NCI-H128 (cell line): ENCODE measurements around the gene FN1.

Source experiments
- DNase-seq: peaks from one replicate; lab custom pipeline; 2025; ENCODE audit not compliant: unreplicated experiment; lab: John Stamatoyannopoulos, UW

The FN1 gene

GRCh38 chr2:215386566-215386965, 49.3 kb downstream of the FN1 start:
- DNase-seq: no peak

GRCh38 chr2:215384710-215385109, 51.2 kb downstream of the FN1 start:
- no peak for DNase-seq

GRCh38 chr2:215383652-215384279, 52.1 kb downstream of the FN1 start:
- DNase-seq: no peak

DNA sequence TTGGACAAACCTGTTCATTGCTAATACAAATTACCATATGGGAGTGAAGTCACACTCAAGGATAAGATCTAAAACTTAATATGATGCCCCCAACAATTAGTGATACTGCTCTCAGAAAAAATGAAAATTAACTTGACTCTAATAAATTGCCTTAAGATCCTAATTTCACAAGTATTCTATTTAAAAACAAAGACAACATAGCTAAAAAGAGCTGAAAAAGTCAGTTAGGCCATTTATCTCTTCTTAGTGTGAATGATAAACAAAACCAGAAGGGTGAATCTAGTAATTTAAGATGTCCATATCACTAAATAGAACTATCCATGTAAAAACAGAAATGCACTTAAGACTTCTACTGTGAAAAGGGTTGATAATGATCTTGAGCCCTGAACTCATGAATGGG, 53.4 kb downstream of the FN1 start:
- no peak for DNase-seq

GRCh38 chr2:215382011-215382410, 53.9 kb downstream of the FN1 start:
- no peak for DNase-seq

GRCh38 chr2:215380699-215381098, 55.2 kb downstream of the FN1 start:
- no peak for DNase-seq

DNA sequence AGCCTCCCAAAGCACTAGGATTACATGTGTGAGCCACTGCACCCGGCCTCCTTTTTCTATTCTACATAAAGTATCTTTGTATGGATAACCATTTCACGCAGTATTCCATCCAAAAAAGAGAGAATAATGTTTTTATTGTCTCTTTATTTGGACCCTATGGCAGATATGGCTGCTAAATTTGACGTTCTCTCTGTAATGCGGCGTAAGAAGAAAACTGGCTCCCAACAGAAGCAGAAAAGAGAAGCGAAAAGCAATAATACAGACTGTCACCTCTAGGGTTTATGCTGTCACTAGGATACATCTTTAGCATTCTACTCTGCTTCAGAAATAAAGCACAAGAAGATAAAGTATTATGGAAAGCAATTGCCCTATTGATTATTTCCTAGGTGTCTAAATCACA, 55.9 kb downstream of the FN1 start:
- no peak for DNase-seq

DNA sequence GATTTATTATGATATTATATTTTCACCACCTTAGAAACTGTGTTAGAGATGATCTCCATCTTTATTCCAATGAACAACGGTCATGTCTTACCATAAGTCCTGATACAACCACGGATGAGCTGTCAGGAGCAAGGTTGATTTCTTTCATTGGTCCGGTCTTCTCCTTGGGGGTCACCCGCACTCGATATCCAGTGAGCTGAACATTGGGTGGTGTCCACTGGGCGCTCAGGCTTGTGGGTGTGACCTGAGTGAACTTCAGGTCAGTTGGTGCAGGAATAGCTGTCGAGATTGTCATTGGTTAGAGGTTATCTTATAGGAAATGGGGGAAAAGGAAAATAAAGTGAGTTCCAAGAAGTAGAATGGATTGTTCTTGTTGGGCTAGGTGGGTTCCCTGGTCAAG, 56.8 kb downstream of the FN1 start:
- no peak for DNase-seq

- no peak for DNase-seq
Measured at GRCh38 chr2:215378045-215378444, 57.8 kb downstream of the FN1 start.

- DNase-seq: no peak
Measured at GRCh38 chr2:215377283-215377682, 58.6 kb downstream of the FN1 start.

GRCh38 chr2:215376103-215376780, 59.6 kb downstream of the FN1 start:
- no peak for DNase-seq

GRCh38 chr2:215375467-215375830, 60.4 kb downstream of the FN1 start:
- no peak for DNase-seq

GRCh38 chr2:215374642-215375466, 61.0 kb downstream of the FN1 start:
- DNase-seq: no peak

DNA sequence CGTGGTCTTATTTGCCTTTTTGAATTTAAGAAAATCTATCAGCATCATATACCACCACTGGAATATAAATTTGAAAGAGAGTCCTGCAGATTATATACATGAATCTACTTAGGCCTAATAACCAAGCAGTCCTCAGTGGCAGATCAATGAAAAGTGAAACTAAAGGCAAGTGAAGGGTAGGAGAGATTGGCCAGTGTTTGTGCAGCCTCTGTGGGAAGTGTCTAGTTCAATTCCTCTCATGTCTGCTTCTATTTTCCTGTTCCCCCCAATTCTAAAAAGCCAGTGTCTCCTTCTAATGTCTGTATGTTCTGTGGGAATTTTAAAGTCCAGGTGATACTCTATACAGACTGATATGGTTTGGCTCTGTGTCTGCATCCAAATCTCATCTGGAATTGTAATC, 61.9 kb downstream of the FN1 start:
- DNase-seq: no peak

DNA sequence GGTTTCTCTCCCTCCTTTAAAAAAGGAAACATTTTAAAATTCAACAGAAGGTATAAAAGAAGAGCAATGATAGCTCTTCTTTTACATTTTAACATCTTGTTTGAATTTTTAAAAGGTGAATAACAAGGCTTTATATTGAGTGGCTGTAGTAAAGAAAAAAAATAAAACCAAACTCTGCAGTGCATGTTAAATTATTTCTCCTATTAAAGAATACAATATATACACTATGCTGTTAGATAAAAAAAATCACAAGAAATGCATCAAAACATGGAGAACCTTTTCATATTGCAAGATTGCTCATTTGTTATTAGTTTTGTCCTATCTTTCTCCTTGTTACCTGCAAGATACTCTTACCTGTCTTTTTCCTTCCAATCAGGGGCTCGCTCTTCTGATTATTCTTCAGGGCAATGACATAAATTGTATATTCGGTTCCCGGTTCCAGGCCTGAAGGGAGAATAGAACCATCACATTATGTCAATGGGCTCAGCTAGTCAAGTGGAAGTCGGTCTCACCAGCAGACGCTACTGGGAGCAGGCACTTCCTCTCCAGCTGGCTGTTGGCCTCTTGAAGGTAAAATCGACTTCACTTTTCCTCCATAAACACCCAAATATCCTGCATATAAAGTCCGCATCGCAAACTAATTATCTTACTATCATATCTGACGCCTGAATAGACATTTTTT, 62.8 kb downstream of the FN1 start:
- no peak for DNase-seq

DNA sequence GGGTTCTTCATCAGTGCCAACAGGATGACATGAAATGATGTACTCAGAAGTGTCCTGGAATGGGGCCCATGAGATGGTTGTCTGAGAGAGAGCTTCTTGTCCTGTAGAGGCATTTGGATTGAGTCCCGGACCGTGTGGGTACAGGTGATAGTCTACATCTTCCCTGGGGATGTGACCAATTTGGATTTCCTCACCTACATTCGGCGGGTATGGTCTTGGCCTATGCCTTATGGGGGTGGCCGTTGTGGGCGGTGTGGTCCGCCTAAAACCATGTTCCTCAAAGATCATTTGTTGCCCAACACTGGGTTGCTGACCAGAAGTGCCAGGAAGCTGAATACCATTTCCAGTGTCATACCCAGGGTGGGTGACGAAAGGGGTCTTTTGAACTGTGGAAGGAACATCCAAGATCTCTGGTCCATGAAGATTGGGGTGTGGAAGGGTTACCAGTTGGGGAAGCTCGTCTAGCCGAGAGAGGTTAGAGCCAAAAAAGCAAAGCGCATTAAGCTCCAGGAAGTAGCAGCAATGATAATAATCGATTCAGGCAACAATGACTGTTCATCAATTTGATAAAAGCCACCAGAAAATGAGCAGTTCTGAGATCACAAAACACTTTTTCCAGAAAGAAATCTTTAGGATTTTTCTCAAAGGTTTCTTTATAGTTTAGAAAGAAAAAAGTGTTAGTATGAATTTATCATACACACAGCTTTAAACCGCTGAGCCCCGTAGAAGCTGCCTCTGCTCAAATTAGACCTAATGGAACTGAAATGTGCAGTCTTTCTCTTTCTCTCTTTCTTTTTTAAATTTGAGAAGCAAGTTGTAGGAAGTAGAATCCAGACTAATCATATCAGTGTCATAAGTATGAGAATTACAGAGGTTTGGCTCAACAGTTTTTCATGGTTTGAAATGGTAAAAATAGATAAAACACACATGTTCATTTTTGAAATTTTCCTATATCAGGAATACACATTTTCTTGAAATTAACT, 63.7 kb downstream of the FN1 start:
- DNase-seq: no peak

DNA sequence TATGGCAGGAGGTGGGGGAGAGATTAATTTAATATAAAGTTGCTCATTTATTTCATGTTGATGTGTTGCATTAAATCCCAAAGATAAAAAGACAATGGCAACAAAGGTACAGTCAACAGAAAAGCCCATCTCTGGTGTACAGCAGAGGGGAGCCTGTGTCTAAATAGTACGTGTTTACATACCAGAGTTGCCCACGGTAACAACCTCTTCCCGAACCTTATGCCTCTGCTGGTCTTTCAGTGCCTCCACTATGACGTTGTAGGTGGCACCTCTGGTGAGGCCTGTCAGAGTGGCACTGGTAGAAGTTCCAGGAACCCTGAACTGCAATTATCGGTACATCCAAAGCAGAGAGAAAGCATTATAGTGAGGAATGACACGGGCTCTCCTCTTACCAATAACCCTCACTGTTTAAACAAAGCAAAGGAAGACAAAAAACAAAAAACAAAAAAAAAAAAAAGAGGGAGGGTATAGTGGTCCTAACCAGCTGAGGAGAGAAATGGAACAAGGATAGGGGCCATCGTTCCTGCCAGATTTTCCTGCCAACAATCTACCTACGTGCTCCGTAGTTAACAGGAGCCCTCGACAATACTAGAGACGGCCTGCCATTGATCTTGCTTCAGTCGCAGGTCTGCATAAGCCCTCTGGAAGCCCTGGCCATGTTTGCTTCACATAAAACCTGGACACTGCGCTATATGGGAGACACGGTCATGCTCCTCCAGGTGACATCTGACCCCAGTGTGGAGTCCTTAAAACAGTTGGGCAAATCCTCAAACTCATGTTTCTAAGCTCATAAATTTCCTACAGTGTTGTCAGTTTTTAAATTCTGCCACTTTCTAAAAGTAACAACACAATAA, 65.5 kb downstream of the FN1 start:
- no peak for DNase-seq

GRCh38 chr2:215369181-215369760, 66.6 kb downstream of the FN1 start:
- DNase-seq: no peak

- no peak for DNase-seq
Measured at GRCh38 chr2:215368493-215368809, 67.4 kb downstream of the FN1 start.
